HG03103 (cell line): ENCODE results near the gene KCTD1.

Experiments
- ATAC-seq: cut with Tn5 transposase; IDR thresholded peaks from one replicate; pipeline ENCODE4 v1.9.1; 2021; ENCODE audit warnings: low read depth; ENCODE audit not compliant: unreplicated experiment

The KCTD1 gene

DNA sequence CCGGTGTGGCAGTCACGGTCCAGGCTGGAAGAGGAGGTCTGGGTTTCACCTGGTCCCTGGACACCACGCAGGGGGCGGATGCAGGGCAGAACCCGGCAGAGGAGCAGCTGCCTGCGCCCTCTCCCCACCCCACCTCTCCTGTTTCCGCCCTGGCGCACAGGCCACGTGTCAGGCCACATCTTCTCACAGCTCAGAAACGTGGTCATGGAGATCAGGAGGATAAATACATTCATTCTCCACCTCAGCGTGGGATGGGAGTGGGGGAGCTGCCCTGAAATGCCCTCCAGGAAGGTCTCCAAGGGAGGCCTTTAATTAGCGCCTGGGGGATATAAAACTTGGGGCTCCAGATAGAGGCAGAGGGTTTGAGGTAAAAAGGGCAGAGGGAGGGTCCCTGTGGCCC, 142.0 kb downstream of the KCTD1 start:
- no peak for ATAC-seq

DNA sequence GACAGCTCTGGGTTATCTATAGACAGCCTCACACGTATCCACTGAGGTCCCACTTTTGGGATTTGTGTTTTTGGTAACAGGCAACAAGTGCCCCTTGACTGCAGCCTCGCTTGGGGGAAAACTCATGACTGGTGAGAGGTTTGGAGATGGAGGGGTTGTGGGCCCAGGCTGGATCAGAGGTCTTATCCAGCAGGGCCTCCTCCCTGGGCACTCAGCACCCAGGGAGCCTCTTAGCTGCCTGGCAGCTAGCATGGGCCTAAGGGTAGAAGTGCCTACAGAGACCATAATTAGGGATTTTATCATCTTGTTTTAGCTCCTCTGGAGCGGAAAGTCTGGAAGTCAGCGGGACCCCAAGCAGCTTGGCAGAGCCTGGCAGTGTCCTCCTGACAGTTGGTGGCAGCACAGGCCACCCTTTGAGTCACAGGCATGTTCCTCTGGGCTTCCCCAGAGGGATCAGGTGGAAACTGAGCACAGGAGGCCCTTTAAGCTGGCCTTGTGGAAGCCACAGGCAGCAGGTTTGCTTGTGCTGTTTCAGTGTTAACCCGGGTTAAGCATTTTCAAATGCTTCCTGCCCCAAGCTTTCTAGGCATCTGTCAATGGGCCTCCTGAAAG, 143.1 kb downstream of the KCTD1 start:
- peak; percentile 75 for ATAC-seq
